ENCODE measurements around the gene ALPL. TPM values are rescaled to one million over a fixed set of nuclear protein-coding genes. Genes with fewer than 3 reads are reported as not detected.

The ALPL gene
- total RNA-seq, 2 donors from 2014 or later: 6.3 to 15.6 TPM

GRCh38 chr1:21618561-21619374 lies 109.5 kb downstream of the ALPL start:
- Histone ChIP-seq H3K4me1 (replicated peaks) (peaks cover 18% of the 10 kb centered on the region), H3K27me3 (replicated peaks; ENCODE audit: insufficient read depth) (no peaks in the 10 kb centered on the region), H3K27ac (no peak overlapping the region), H3K9me3 (no peaks in the 10 kb centered on the region), H3K4me3 (no peak overlapping the region), H3K36me3 (no peaks in the 10 kb centered on the region)
- intact Hi-C loops (cut with DNase I): no loop called here
- whole genome bisulfite sequencing: 32% methylated on average over 21 of the region's 22 CpGs
- no peak for TF ChIP-seq POLR2A (IDR thresholded peaks at IDR 0.05)
- no peak for TF ChIP-seq CTCF (IDR thresholded peaks at IDR 0.05)
- no peak for TF ChIP-seq POLR2AphosphoS5 (IDR thresholded peaks at IDR 0.05)
- DNase-seq (ENCODE audit: low spot score): no peak

- H3K36me3 ChIP-seq: no peaks in the 10 kb centered on the region
- WGBS: 66% methylated on average over 7 of the region's 7 CpGs
- TF ChIP-seq CTCF (IDR thresholded peaks at IDR 0.05): no peak
- TF ChIP-seq POLR2A (IDR thresholded peaks at IDR 0.05): no peak
- no peak for TF ChIP-seq POLR2AphosphoS5 (IDR thresholded peaks at IDR 0.05)
- DNase-seq (ENCODE audit: low spot score): no peak
- H3K4me1 ChIP-seq (replicated peaks): peaks cover 20% of the 10 kb centered on the region
- intact Hi-C loops (cut with DNase I): no loop called here
- H3K27me3 ChIP-seq (replicated peaks; ENCODE audit: insufficient read depth): no peaks in the 10 kb centered on the region
- no peak overlapping the region for H3K27ac ChIP-seq
- no peaks in the 10 kb centered on the region for H3K9me3 ChIP-seq
- H3K4me3 ChIP-seq: no peak overlapping the region
These were observed 110.2 kb downstream of the ALPL start for GRCh38 chr1:21619375-21619947.

GRCh38 chr1:21620011-21620410 lies 110.8 kb downstream of the ALPL start:
- TF ChIP-seq CTCF (IDR thresholded peaks at IDR 0.05) (no peak), POLR2A (IDR thresholded peaks at IDR 0.05) (no peak), POLR2AphosphoS5 (IDR thresholded peaks at IDR 0.05) (no peak)
- Histone ChIP-seq H3K9me3 (no peaks in the 10 kb centered on the region), H3K27ac (no peak overlapping the region), H3K4me1 (replicated peaks) (peaks cover 26% of the 10 kb centered on the region), H3K27me3 (replicated peaks; ENCODE audit: insufficient read depth) (no peaks in the 10 kb centered on the region), H3K36me3 (no peaks in the 10 kb centered on the region), H3K4me3 (peak overlapping the region in 1 of 2 donors; percentile 54)
- intact Hi-C loops (cut with DNase I): no loop called here
- 63% methylated on average over 10 of the region's 12 CpGs for WGBS
- no peak for DNase-seq (ENCODE audit: low spot score)

- Histone ChIP-seq H3K9me3 (no peaks in the 10 kb centered on the region), H3K27me3 (replicated peaks; ENCODE audit: insufficient read depth) (no peaks in the 10 kb centered on the region), H3K27ac (no peak overlapping the region), H3K36me3 (no peaks in the 10 kb centered on the region), H3K4me3 (peak overlapping the region in 1 of 2 donors; percentile 54), H3K4me1 (replicated peaks) (peaks cover 29% of the 10 kb centered on the region)
- TF ChIP-seq POLR2AphosphoS5 (IDR thresholded peaks at IDR 0.05) (no peak), CTCF (IDR thresholded peaks at IDR 0.05) (no peak), POLR2A (IDR thresholded peaks at IDR 0.05) (no peak)
- WGBS: 21% methylated on average over 15 of the region's 16 CpGs
- intact Hi-C loops (cut with DNase I): no loop called here
- DNase-seq (ENCODE audit: low spot score): no peak
These were observed 111.3 kb downstream of the ALPL start for GRCh38 chr1:21620496-21620895.

Measured in prostate gland (tissue), 2 donors.